Retina (tissue), 1 donor: ENCODE measurements around the gene ANO1.

Experiments used
- DNase-seq: peaks from one replicate; pipeline ENCODE4 v3.0.0-alpha.2; 2016

Gene ANO1

DNA sequence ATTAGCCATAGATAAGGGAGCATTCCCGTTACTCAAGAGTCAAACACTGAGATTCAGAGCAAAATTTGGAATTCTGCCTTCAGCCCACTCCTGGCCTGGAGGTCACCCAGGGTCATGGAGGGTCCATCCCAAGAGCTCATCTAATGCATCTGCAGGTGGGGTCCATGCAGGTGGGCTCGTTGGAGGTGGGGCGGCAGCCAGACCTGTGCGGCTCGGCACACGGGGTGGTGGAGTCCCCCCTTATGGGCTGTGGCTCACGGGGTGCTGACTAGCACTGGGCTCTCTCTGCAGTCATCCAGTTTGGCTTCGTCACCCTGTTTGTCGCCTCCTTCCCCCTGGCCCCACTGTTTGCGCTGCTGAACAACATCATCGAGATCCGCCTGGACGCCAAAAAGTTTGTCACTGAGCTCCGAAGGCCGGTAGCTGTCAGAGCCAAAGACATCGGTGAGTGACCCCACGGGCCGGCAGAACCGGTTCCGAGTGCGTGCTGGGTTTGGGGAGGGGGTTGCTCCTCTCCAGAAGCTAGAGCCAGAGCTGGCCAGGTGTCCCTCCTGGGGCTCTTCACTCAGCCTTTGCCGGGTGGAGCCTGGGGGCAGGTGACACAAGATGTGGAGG is 92.6 kb downstream of the ANO1 start:
- DNase-seq = no peak

DNA sequence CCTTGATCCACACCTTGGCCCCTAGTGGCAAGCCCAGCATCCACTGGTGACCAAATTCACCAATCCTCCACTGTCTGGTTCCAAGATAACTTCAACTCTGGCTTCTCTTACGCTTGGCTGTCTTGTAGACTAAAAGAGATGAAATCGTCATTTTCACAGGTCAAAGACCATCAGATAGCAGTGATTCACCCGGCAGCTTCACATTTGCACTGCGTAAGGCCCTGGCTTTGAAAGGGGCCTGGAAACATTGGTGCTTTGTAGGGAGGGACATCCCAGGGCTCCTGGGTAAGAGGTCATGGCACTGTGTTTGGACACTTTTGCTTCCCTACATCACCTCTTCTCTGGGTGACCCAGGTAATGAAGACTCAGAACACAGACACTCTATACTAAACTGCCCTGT is 94.9 kb downstream of the ANO1 start:
- DNase-seq = no peak

DNA sequence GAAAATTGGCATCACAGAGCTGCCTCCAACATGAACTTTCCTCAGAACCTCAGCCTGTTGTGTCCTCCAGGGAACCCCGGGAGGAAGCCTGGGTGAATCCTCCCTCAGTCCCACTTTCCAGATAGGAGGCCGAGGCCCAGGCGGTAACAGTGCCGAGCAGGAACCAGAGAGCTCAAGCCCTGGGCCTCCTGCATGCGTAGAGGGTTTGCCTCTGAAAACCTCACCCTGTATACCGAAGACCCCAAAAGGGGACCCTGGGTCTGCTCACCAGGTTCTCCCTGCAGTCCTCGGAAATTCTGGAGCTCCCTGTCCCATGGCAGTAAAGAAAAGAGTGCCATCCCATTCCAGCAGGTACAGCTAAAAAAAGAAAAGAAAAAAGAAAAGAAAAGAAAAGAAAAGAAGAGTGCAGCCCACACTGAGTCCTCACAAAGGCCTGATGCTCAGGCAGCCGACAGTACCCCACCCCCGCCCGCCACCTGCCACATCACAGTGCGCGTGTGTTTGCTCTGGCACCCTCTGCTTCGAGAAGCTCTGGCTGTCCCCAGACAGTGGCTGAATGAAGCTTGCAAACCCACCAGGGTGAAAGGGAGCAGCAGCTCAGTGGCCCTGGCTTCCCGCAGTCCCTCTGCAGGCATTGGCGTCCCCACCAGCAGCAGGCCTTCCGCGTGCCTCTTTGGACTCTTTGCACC is 96.6 kb downstream of the ANO1 start:
- DNase-seq = no peak

DNA sequence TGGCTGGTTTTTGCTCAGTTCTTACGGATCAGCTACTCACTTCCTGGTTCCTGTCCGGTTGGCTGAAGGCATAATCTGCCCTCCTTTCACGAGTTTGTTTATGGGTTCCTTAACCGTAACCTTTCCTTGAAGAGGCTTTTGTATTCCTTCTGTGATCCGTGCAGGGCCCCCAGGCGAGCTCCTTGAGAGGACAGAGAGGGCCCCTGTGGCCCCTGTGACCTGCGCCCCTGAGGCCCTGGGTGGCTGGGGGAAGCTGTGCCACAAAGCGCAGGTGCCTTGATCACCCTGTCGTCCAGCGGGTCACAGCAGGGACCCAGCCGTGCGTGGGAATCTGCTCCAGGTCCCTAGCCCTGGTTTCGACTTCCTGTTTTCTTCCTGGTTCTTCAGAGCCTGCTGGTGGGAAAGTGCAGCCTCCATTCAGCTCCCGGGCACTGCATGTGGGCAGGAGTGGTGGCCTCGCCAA is 97.2 kb downstream of the ANO1 start:
- DNase-seq = peak; percentile 83

DNA sequence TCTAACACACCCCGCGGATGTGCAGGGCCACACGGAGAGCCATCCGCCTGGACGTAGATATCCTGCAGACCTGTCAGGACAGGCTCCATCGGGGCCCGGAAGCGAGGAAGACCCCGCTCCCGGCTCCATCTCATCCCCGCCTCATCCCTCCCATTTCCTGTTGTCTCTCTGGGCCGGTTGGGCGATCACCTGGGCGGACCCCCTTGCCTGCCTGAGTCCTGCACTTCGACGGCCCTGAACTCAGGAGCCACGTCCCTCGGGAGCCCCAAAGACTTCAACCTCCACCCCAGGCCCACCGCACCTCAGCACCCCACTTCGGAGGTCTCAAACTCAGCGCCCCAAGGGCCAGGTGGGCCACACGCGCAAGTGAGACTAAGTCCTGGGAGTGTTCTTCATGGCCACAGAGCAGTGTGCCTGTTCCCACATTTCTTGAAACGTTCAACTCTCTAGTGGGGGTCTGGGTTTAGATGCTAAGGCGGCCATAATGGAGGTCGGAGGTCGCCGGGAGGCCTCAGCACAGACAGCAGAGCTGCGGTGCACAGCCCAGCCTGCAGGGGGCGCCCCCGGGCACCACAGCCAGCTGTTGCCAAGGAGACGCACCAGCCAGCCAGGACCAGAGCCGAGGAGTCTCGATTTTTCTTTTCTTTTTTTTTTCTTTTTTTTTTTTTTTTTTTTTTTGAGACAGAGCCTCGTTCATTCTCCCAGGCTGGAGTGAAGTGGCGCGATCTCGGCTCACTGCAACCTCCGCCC is 99.0 kb downstream of the ANO1 start:
- DNase-seq = no peak

DNA sequence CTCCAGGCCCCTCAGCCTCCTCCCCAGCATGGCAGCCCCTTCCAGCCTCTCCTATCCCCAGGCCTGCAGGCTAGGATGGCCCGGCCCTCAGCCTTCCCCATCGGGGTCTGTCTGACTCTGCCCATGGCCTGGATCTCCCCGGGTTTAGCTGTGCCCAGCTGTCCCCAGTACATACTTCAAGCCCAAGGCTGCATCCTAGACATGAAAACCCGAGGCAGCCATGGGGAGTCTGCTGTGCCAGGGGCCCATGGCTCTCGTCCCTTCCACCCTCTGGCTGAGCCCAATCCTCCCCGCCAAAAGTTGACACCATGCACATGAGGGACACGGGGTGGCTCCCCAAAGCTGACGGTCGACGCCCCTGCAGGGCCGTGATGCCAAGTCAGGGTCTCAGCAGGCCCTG is 102.8 kb downstream of the ANO1 start:
- no peak for DNase-seq

DNA sequence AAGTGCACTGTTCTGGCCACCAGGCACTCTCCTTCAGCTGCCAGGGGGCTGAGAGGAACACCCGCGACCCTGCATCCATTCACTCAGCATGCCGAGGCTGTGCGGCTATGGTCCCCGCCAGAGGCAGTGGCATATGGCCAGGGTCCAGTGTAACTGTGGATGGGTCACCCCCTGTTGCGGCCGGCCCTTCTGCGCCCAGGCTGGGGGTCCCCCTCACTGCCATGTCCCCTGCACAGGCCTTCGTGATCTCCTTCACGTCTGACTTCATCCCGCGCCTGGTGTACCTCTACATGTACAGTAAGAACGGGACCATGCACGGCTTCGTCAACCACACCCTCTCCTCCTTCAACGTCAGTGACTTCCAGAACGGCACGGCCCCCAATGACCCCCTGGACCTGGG is 104.1 kb downstream of the ANO1 start:
- DNase-seq = no peak

DNA sequence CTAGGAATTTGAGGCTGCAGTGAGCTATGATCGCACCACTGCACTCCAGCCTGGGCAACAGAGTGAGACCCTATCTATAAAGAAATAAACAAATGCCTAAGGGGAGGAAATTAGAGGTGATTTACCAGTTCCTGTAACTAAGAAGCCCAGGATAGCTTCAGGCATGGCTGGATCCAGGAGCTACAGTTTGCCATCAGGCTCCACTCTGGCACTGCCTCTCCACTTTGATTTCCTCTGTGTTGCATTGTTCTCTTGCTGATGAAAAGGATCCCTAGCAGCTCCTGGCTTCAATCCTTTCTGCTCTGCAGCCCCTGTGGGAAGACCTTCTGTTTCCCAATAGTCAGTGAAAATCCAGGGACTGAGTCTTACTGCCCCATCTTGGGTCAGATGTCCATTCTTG is 104.9 kb downstream of the ANO1 start:
- no peak for DNase-seq

DNA sequence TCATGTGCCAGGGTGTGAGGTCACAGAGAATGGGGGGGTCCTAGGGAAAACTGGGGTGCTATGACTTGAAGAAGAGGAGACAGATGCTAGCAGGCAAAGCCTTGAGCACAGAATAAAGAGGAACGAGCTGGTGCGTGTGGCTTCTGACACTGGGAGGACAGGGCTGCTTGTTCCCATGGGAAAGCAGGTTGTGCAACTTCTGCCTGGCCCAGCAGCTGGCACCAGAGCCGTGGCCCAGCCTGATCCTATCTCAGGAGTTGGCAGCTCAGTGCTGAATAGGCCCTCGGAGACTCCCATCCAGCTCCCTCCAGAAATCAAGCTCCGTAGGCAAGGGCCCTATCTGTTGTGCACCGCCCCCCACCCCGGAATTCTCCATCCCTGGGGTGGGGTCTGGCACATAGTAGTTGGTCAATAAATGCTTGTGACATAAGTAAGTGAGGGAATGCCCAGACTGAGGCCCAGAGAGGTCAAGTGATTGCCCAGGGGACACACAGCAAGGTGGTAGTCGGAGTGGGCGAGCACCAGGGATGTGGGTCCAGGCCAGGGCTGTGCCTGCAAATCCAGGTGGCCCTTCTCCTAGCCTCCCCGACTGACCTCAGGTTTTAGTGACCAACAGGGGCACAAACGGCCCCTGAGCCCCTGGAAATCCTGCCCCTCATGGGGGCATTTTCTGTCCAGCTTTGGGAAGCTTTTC is 105.5 kb downstream of the ANO1 start:
- no peak for DNase-seq

DNA sequence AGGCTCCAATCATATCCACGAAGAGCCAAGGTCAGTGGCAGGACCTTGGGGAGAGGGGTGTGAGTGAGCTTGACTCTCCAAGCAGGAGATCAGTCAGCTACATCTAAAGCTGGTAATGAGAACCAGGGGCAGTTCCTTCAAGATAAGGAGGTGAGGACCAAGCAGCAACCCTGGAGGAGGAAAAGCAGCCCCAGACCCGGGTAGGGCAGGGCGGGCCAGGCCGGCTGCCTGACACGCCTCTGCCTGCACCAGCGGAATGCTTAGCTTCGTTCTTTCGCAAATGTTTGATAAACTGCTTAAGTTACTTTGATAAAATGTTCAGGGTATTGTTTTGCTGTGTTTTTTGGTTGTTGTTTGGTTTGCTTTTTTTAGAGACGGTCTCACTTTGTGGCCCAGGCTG is 106.3 kb downstream of the ANO1 start:
- no peak for DNase-seq

DNA sequence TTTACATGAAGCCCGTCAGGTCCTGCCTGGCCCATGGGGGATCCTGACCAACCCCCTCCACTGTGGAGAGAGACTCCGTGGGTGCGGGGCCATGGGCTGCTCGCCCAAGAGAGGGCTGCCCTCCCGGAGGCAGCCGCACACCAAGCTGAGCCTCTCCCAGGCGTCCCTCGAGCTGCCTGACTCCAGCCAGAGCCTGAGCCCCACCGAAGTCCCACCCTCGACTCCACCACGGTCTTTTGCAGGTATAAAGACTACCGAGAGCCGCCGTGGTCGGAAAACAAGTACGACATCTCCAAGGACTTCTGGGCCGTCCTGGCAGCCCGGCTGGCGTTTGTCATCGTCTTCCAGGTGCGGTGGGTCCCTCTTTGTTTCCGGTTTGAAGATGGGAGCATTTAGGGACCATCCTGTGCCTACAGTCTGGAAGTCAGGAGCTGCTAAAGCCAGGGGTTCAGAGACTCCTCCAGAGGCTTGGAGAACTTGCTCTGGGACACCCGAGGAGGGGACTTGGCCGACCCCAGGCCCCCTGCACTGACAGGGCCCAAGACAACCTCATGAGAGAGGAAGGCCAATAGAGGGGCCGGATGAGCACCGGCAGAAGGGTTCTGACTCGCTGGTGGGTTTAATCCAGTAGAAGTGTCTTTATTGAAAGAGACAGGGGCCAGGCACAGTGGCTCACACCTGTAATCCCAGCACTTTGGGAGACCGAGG is 107.4 kb downstream of the ANO1 start:
- no peak for DNase-seq

DNA sequence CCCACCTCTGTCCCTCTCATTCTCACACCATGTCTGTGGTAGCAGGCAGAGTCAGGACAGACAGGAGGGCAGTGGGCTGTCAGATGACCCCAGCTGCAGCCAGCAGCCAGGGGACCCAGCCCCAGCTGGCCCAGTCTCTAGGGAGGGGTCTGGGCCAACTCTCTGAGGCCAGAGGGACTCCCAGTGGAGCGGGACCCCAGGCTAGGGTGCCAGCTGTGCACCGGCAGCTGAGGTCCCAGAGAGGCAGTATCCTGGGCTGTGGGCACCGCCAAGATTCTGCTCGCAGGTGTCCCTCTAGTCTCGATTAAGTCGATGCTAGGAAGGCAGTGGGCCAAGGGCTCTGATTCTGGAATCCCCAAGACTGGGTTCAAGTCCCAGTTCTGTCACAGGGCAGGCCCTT is 108.3 kb downstream of the ANO1 start:
- no peak for DNase-seq

DNA sequence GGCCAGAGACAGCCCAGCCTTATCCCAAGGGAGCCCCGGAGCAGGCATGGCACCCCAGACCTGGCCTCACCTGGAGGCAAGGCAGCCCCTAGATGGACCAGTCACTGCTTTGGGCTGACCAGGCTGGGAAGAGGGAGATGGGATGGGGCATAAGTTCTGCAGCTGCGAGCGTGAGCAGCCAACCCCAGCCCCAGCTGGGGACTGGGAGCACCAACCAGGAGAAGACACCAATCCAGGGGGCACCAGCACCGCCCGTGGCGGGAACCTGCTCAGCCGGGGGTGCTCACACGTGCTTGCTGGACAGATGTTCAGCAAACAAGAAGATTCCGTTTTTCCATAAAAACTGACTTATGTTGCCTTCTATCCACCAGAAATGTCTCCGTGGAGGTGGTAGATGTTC is 108.8 kb downstream of the ANO1 start:
- no peak for DNase-seq

DNA sequence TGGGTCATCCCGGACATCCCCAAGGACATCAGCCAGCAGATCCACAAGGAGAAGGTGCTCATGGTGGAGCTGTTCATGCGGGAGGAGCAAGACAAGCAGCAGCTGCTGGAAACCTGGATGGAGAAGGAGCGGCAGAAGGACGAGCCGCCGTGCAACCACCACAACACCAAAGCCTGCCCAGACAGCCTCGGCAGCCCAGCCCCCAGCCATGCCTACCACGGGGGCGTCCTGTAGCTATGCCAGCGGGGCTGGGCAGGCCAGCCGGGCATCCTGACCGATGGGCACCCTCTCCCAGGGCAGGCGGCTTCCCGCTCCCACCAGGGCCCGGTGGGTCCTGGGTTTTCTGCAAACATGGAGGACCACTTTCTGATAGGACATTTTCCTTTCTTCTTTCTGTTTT is 109.7 kb downstream of the ANO1 start:
- no peak for DNase-seq

DNA sequence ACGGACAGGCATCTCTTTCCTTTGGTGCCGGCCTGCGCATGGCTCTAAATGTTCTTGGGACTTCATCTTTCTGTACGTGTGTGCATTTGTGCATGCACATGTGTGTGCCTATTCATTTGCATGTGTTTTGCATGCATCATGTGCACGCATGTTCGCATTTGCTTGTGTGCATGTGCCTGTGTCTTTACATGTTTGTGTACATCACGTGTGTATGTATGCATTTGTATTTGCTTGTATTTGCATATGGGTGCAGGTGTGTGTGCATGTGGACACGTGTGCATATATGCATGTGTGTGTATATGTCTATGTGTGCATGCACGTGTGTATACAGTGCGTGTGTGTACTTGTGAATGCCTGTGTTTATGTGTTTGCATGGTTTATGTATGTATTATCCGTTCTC is 111.5 kb downstream of the ANO1 start:
- DNase-seq = no peak

DNA sequence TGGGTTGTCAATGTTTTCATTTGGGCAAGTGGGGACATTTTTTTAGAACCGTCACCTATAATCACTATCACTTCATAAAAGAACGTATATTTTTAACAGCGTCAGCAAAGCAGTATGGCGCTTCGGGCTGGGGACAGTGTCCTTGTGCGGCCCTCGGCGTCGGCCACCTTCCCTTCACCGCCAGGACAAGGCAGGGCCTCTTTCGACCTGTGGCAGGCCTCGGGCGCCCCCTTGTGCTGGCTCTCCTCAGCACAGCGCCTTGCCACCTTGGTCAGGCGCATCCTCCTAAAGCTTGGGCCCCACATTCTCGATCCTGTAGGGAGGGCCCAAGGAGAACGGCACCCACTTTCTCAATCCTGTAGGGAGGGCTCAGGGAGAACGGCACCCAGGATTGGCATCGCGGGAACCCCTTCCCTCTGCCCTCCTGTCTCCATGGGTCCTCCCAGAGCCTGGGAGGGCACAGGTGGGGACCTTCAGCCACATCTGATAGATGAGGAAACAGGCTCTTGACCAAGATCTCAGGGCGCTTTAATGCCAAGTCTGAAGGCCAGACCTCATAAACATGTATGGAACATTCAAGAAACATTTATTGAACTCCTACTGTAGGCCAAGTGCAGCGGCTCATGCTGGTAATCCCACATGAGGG is 113.5 kb downstream of the ANO1 start:
- peak; percentile 86 for DNase-seq

DNA sequence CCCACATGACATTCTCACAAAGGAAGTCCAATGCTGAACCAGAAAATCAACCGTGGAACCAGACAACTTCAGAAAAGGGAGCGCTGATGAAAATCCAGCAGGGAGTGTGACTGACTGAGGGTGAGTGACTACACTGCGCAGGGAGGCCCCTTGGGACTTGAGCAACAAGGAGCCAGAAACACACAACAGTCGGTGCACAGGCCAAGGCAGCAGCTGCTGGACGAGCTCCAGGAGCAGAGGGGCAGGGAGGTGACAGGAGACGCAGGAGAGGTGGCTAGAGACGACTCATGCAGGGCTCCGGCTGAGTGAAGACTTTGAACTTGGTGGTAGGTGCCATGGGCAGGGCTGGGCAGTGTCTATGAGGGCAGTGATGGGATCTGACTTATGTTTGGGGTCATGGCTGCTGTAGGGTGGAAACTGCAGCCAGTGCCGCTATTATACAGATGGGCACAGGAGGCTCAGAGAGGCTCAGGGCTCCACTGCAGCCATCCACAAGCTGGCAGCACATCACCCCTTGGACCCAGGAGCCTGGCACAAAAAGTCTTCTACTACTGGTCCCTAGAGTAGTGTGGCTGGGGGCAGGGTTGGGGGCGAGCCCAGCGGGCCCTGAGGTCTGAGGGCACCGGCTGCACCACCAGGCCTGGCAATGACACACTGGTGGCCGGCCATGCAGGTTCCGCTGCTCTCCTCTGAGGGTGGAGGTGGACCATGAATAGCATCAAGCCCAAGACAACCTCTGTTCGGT is 114.7 kb downstream of the ANO1 start:
- DNase-seq = no peak

DNA sequence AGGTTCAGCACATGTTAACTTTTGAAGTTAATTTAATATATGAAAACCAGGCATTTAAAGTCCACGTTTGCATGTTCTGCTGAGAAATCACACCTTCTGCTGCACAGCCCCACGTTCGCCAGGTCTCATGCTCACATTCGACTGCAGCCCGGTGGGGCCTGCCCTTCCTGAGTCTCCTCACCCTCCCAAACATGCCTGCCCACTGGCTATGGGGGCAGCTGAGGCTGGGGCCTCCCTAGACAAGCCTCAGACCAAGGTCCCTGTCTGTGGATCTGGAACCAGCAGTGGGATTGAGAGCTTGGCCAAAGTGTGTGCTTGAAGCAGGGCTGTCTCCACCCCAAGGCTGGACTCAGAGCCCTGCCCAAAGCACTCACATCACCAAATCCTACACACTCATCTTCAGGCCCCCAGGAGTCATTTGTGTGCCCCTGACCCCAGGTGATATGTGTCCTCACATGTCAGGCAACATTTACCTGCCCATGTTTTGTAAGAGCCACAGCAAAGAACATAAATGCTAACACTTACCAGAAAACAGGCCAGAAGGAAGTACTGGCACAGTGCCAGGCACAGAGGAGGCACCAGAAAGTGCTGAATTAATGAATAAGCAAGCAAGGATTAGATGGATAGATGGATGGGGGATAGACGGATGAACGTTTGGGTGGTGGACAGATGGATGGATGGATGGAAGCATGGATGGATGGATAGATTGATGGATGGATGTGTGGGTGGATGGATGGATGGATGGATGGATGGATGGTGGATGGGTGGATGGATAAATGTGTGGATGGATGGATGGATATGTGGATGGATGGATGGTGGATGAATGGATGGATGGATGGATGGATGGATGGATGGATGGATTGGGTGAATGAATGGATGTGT is 115.5 kb downstream of the ANO1 start:
- no peak for DNase-seq

DNA sequence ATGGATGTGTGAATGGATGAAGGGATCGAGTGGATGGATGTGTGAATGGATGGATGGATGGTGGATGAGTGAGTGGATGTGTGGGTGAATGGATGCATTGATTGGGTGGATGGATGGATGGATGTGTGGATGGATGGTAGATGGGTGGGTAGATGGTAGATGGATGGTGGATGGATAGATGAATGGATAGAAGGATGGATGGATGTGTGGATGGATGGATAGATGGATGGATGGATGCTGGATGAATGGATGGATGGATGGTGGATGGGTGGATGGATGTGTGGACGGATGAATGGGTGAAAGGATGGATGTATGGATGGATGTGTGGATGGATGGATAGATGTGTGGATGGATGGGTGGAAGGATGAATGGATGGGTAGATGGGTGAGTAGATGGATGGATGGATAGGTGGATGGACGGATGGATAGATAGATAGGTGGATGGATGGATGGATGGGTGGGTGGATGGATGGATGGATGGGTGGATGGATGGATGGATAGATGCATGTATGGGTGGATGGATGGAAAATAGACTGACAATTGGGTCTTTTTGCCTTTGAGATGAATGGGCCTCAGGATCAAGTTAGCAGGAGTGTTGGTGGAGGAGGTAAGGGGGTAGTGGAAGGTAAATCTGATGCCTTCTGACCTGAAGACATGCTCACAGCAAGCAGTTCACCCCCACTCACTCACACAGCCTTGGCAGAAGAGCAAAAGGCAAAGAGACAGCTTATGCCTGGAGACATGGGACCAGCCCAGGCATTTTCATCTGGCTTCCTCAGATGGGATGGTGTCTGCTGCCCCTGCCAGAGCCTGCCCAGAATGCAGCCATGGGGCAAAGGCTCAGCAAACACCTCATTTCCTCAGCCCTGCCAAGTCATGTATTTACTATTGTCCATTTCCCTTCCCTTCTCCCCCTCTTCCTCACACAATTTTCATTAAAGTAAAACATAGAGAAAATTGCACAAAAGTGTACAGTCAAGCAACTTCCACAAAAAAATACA is 117.0 kb downstream of the ANO1 start:
- DNase-seq = no peak
